ENCODE data around the gene THSD1.
"Not testable (repeated sequence)": the region's sequence is repeated elsewhere in the genome, so short reads cannot be mapped to it uniquely, and the experiment has no call there.

THSD1 gene

DNA sequence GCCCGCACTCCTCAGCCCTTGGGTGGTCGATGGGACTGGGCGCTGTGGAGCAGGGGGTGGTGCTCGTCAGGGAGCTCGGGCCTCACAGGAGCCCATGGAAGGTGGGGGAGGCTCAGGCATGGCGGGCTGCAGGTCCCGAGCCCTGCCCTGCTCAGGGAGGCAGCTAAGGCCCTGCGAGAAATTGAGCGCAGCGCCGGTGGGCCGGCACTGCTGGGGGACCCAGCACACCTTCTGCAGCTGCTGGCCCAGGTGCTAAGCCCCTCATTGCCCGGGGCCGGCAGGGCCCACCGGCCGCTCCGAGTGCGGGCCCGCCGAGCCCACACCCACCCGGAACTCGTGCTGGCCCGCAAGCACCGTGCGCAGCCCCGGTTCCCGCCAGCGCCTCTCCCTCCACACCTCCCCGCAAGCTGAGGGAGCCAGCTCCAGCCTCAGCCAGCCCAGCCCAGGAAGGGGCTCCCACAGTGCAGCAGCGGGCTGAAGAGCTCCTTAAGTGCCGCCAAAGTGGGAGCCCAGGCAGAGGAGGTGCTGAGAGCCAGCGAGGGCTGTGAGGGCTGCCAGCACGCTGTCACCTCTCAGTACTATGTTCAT, 2.2 kb upstream of the THSD1 start:
- not testable (repeated sequence) for DNase-seq

DNA sequence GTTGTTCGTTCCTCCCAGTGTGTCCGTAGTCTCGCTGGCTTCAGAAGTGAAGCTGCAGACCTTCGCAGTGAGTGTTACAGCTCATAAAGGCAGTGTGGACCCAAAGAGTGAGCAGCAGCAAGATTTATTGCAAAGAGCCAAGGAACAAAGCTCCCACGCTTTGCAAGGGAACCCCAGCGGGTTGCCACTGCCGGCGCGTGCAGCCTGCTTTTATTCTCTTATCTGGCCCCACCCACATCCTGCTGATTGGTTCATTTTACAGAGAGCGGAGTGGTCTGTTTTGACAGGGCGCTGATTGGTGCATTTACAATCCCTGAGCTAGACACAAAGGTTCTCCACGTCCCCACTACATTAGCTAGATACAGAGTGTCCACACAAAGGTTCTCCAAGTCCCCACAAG, 1.5 kb upstream of the THSD1 start:
- not testable (repeated sequence) for DNase-seq

DNA sequence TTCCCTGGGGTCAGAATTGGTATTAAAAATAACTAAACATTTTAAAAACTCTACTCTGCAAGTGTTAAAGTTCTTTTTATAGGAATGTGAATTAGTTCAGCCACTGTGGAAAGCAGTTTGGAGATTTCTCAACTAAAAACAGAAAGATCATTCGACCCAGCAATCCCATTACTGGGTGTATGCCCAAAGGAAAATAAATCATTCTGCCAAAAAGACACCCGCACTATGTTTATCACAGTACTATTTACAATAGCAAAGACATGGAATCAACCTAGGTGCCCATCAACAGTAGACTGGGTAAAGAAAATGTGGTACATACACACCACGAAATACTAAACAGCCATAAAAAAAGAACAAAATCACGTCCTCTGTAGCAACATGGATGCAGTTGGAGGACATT, 657 bp upstream of the THSD1 start:
- DNase-seq: no peak

- no peak for DNase-seq
Observed at GRCh38 chr13:52405369-52405766, 604 bp downstream of the THSD1 start.

- DNase-seq: no peak
Observed at GRCh38 chr13:52399708-52400107, 6.3 kb downstream of the THSD1 start.

DNA sequence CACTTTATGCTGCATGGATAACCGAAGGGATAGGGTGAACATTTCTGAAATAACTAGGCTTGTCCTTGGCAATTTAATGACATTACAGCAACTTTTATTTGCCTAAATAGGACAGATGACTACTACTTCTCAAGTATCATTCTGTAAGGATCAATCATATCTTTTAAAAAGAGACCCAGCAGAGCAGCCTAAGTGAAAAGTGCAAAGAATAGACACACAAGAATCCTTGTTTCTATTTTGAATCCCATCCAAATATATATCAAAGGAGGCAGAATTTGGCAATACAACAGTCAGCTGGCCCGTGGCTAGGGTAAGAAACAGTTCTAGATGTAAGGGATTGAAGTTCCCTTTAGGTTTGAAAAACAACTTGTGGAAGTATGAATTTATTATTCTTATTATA, 6.9 kb downstream of the THSD1 start:
- DNase-seq: no peak

DNA sequence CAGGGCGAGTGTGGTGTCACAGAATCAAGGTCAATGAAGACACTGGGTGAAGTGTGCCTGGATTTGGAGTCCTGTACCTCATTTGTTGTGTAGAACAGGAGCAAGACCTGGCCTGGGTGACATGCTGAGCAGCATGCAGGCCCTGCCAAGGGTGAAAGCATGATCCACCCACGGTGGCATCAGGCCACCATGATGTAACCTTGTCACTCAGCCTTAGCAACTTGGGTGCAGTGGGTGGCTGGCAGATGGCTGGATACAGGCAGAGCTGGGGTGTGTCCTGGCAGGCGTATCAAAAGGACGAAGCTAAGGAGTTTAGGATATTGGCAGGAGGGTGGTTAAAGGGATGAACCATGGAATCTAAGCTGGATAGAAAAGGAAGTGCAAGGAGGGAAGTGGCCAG, 10.3 kb downstream of the THSD1 start:
- DNase-seq: no peak

GRCh38 chr13:52394586-52394985, 11.4 kb downstream of the THSD1 start:
- no peak for DNase-seq

- DNase-seq: no peak
Observed at GRCh38 chr13:52393572-52394357, 12.2 kb downstream of the THSD1 start.

GRCh38 chr13:52387721-52388120, 18.3 kb downstream of the THSD1 start:
- no peak for DNase-seq

- no peak for DNase-seq
Observed at GRCh38 chr13:52385870-52386269, 20.1 kb downstream of the THSD1 start.

GRCh38 chr13:52383366-52383765, 22.6 kb downstream of the THSD1 start:
- no peak for DNase-seq

DNA sequence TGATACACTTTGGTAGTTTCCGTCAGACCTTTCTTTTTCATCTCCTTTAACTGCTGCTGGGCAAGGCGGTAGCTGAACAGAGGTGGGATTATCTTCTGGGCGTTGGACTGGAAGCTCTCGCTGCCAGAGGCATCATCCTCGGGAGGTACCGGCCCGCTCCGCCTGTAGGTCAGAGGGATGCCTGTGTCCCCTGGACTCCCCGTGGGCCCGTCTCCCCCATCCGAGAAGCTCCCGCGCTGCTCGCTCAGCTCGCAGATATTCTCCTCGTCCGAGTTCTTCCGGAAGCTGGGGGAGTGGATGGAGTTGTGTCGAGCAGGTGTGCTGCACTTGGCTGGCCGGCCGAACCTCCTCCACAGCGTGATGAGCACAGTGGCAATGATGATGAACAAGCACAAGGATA, 27.7 kb downstream of the THSD1 start:
- DNase-seq: no peak

DNA sequence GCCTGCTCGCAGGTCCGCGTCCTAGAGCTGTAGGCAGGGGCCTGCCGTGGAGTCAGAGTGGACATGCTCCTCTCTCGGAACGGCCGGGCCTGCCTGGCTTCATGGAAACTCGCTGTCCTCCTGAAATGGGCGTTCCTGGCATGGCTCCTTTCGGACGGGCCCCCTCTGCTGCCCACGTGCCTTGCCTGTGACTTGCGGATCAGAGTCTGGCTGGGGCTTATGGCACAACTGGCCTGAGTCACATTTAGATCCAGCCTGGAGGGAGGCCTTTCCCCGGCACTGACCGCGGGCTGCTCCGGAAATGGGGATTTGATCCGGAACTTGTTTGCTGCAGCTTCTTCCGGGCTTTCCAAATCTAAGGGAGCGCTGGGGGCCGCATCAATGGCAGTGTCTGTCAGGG, 28.1 kb downstream of the THSD1 start:
- no peak for DNase-seq

- no peak for DNase-seq
Observed at GRCh38 chr13:52374873-52375411, 31.0 kb downstream of the THSD1 start.

- DNase-seq: no peak
Observed at GRCh38 chr13:52374389-52374788, 31.6 kb downstream of the THSD1 start.

GRCh38 chr13:52373277-52373676, 32.7 kb downstream of the THSD1 start:
- DNase-seq: not testable (repeated sequence)

GRCh38 chr13:52371736-52372247, 34.2 kb downstream of the THSD1 start:
- DNase-seq: no peak

GRCh38 chr13:52366291-52366690, 39.7 kb downstream of the THSD1 start:
- no peak for DNase-seq

DNA sequence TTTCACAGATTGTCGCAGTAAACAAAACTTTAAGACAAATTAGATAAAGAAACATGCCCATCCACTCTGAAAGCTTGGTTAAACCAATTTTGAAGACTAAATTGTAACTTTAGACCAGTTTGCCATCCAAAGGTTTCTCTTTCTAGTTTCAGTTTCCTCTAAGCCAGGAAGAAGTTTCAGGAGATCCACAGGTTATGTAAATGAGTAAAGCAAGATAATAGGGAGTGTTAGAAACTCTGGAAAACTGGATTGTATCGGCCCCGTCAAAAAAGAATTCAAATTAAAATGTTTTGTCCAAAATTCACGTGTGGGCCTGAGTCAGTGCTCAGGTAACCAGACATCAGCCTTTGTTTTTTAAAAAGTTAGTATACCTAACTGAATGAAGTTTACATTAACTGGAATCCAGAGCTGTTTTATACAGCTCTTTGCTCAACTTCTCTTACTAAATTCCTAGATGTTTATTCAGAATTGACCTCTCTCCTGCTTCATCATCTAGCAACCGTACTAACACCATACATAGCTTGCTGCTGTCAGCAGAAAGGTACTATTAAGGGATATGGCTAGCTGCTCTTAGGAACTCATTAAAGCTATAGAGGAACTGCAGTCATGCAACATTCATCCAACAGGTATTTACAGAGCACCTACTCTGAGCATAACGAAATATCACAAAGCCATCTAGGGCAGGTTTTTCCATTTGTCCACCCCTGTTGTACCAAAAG, 43.6 kb downstream of the THSD1 start:
- not testable (repeated sequence) for DNase-seq

- no peak for DNase-seq
Observed at GRCh38 chr13:52361225-52361624, 44.7 kb downstream of the THSD1 start.

GRCh38 chr13:52359534-52359933, 46.4 kb downstream of the THSD1 start:
- DNase-seq: no peak

DNA sequence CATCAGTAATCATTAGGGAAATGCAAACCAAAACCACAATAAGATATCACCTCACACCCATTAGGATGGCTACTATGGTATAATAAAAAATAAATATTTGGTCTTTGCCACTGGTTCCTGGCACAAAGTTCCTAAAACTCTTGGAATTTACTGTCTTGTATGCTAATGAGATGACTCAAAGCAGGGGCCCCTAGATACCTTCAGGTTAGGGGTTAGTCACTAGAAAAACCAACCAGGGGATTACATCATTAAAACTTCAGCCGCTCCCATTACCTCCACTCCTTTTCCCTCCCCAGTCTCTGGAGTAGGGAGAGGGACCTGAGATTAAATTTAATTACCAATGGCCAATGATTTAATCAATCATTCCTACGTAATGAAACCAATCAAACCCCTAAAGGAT, 49.6 kb downstream of the THSD1 start:
- no peak for DNase-seq

GRCh38 chr13:52353193-52353592, 52.8 kb downstream of the THSD1 start:
- DNase-seq: no peak

Measured in NCI-H1092 (cell line).